ENCODE data around the gene KCNQ5.

GRCh38 chr6:72940265-72940664 is 318.4 kb downstream of the KCNQ5 start:
- TF ChIP-seq REST (tag by site-specific recombination; IDR thresholded peaks at IDR 0.05) (no peak), ZBTB8A (tag by site-specific recombination; IDR thresholded peaks at IDR 0.05) (no peak), SP2 (tag by site-specific recombination; IDR thresholded peaks at IDR 0.05) (no peak), ZEB2 (tag by site-specific recombination; IDR thresholded peaks at IDR 0.05) (no peak), REPIN1 (tag by site-specific recombination; IDR thresholded peaks at IDR 0.05; ENCODE audit: low read depth) (no peak), PBX3 (CRISPR knock-in tag; IDR thresholded peaks at IDR 0.05) (no peak), RBAK (tag by site-specific recombination; IDR thresholded peaks at IDR 0.05) (no peak), CTCF (tag by site-specific recombination; IDR thresholded peaks at IDR 0.05) (no peak), ZNF121 (tag by site-specific recombination; IDR thresholded peaks at IDR 0.05) (no peak), KLF9 (tag by site-specific recombination; IDR thresholded peaks at IDR 0.05; ENCODE audit: low read depth) (no peak), KLF17 (tag by site-specific recombination; IDR thresholded peaks at IDR 0.05) (no peak), ZNF133 (tag by site-specific recombination; IDR thresholded peaks at IDR 0.05) (no peak), ZNF600 (tag by site-specific recombination; IDR thresholded peaks at IDR 0.05) (no peak), ZNF175 (tag by site-specific recombination; IDR thresholded peaks at IDR 0.05) (no peak)

All from HEK293 (cell line).